GM21367 (cell line): ENCODE data around the gene CDX1.
"Not testable (repeated sequence)": the region's sequence is repeated elsewhere in the genome, so short reads cannot be mapped to it uniquely, and the experiment has no call there.

Experiments used
- ATAC-seq: cut with Tn5 transposase; IDR thresholded peaks from one replicate; pipeline ENCODE4 v1.9.1; 2021; ENCODE audit not compliant: unreplicated experiment

CDX1 gene

DNA sequence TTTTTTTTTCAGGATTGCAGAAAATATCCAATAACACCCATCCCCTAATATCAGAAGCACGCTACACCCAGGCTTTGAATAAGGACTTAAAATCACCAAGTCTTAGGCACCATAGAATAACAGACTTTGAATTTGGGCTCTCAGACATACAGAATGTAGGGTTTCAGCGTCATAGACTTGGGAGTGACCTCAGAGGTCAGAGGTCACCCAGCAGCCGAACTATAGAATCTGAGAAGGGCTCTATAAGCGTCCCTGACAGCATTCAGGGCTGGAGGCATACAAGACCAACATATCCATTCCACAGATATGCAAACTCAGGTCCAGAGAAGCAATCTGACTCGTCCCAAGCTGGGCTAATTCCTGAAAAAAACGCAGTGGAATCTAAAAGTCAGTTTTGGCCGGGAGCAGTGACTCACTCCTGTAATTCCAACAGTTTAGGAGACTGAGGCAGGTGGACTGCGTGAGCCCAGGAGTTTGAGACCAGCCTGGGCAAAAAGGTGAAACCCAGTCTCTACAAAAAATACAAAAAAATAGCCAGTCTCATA lies 58.0 kb downstream of the CDX1 start:
- no peak for ATAC-seq

DNA sequence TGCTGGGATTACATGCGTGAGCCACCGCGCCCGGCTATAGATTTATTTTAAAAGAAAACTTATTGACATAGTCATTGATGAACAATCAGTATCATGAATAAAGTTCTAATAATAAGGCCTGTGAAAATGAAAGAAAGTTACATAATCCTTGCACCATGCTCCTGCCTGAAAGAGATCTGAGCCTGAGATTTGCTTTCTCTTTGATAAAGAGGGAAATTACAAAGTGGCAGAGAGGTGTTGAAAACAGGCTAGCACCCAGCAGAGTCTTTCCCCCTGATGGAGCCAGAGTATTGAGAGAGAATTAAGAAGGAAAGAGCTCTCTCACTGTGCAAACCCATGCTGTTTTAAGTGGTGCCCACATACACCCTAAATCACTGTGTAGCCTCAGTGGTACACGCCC lies 60.5 kb downstream of the CDX1 start:
- no peak for ATAC-seq

DNA sequence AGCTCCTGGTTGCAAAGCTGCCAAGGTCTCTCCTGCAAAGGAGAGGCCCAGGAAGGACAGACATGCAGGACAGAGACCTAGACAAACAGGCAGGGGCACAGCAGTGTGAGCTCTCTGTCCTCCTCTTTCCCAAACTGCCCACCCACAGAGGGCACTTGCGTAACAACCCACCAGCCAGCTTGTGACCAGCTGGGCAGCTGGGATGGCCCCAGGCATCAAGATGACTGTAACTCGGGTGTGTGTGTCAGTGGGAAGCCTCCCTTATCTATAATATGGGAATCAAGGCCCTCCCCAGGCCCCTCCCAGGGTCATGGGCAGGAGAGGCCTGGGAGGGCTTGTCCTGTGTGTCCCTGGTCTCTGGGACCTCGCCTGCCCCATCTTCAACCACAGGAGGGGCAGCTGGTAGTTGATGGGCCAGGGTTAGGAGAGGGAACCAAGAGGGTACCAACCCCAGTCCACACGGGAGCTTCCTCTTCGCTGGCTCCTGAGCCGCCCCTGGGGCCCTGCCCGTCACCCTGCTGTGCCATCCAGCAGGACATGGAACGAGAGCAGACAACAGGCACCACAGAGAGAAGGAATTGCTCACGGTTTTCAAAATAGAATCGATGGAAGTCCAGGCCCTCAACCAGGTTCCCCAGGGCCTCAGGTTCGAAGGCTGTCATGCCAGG lies 61.2 kb downstream of the CDX1 start:
- no peak for ATAC-seq

DNA sequence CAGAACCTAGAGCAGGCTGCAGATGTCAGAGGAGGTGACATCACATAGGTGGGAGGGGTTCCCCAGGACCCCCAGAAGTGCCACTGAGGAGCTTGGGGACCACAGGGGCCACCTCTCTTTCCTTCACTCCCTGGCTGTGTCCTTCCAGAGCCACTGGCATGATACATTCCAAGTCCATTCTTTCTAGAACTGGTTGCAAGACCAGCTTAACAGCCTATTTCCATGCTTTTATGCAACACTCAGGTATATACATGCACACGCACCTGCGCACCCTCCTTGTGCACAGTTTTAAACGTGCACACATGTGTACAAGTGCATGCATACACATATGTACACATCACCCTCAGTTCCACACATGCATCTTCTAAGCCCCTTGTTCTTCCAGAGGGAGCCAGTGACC lies 63.0 kb downstream of the CDX1 start:
- no peak for ATAC-seq

DNA sequence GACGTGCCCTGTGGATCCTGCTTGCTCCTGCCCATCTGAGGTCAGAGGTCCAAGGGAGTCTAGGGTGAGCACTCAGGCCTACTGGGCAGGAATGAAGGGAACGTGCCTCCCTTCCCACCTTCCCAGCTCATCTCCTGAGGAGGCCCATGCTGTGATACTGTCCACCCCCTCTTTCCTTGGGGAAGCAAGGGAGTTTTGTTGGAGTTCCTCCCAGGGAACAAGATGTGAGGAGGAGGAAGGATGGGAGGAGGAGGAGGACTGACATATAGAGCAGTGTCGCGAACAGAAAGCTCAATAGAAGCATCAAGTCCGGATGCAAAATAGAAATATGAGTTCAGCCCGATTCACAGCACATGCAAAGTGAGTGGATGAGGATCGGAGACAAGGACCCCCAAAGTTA lies 64.3 kb downstream of the CDX1 start:
- ATAC-seq, result no peak

- ATAC-seq, result not testable (repeated sequence)
These were observed 67.1 kb downstream of the CDX1 start for GRCh38 chr5:150233706-150234105.
